GM12801 (cell line): ENCODE results near the gene HK2.

Experiments
- TF ChIP-seq, protein P1 (sequence below): IDR thresholded peaks from one replicate; pipeline ENCODE4 v1.5.1; 2011; ENCODE audit warnings: control low read depth; ENCODE audit not compliant: insufficient read length; ENCODE audit errors: extremely low read depth

The HK2 gene

DNA sequence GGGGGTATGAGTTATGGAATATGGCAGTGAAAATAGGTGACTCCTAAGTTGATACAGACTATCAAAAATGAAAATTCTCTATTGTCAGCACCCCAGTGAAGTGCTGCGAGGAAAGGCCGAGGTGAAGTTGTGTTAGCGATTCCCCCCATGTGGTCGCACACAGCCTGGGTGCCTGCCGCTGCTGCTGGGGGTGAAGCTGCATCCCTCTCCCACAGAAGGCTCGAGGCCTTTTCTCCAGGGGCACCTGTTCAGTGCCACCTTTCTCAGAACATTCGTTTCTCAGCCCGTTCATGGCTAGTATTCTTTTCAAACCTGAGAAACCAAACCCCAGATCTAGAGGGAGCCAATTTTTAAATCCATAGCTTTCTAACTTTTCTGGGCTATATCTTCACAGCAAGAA is 23.8 kb downstream of the HK2 start:
- TF ChIP-seq, protein P1, sequence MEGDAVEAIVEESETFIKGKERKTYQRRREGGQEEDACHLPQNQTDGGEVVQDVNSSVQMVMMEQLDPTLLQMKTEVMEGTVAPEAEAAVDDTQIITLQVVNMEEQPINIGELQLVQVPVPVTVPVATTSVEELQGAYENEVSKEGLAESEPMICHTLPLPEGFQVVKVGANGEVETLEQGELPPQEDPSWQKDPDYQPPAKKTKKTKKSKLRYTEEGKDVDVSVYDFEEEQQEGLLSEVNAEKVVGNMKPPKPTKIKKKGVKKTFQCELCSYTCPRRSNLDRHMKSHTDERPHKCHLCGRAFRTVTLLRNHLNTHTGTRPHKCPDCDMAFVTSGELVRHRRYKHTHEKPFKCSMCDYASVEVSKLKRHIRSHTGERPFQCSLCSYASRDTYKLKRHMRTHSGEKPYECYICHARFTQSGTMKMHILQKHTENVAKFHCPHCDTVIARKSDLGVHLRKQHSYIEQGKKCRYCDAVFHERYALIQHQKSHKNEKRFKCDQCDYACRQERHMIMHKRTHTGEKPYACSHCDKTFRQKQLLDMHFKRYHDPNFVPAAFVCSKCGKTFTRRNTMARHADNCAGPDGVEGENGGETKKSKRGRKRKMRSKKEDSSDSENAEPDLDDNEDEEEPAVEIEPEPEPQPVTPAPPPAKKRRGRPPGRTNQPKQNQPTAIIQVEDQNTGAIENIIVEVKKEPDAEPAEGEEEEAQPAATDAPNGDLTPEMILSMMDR = no peak

DNA sequence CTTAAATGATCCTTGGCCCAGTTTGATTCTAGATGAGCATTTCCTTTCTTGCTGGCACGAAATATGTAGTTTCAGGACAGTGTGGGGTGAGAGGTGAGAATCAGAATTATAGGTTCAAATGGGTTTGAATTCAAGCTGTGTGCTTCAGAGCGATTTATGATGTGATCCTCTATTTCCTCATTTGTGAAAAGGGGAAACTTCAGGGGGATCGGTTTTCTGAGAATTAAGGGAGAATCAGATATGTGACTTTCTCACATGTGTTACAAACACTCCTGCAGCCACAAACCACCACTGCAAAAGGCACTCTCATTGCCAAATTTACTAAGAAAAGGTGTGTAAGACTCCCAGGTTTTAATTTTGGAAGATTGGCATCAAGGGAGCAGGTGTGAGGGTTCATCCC is 24.4 kb downstream of the HK2 start:
- TF ChIP-seq, protein P1 = no peak

- TF ChIP-seq, protein P1 = no peak
Observed at GRCh38 chr2:74860079-74860478, 26.2 kb downstream of the HK2 start.

GRCh38 chr2:74860521-74860920 is 26.6 kb downstream of the HK2 start:
- TF ChIP-seq, protein P1 = no peak

- TF ChIP-seq, protein P1 = no peak
Observed at GRCh38 chr2:74861531-74861930, 27.6 kb downstream of the HK2 start.

DNA sequence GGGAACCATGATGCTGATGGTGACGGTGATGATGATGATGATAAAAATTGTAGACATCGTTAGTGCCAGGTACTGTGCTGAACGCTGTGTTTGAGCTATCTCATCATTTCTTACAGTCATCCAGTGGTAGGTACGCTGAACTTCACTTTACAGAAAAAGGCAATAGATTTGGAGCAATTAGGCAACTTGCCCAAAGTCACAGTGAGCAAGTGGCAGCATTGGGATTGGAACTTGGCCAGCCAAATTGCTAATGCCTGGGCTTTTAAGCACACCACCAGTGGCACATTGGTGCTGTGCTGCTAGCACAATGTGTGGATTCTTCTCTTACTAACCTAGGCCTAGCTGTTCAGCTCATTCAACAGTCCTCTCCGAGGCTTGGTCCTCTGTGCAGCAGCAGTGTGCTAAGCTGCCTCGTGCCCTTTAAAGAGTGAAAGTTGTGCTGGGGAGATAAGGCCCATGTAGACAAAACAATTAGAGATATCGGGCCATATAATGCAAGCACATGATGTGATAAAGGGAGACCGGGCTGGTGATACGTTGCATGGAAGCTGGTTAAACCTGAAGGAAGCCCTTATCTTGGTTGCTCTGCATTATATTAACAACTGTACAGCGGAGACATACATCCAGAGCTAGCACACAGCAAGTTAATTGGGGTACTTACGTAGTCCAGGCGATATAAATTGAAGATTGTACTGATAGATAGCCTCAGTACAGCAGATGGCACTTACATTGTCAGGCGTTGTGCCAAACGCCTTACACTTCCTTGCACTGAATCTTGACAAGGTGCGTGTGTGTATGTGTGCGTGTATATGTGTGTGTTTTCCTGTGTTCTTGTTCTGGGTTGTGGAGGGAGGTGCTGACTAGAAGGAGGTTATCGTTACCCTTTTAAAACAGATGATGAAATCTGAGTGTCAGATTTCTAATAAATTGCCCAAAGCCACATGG is 28.4 kb downstream of the HK2 start:
- TF ChIP-seq, protein P1 = no peak

DNA sequence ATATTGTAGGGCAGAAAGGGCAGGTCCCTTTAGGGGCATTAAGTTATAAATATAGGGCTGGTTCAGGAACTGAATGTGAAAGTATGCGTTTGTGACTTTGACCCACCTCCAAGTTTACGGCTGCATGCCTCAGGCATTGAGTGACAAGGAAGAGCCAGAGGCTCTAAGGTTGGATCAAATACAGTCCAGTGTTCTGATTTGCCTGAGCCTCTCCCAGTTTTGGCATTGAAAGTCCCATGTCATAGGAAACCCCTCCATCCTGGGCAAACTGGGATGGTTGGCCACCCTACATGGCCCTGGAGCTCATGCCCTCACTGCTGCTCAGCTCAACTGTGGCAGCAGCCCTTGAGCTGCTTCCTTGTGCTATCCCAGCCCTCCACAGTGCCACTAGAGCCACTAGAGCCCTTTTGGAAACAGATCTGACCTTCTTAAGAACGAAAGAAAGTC is 29.9 kb downstream of the HK2 start:
- TF ChIP-seq, protein P1 = no peak
